B cell (primary cell): Measurements from ENCODE around the gene GATA5. TPM values are rescaled to one million over a fixed set of nuclear protein-coding genes. Genes with fewer than 3 reads are reported as not detected.

Experiments used
- ATAC-seq: fragments of 200-7000 bp; cut with Tn5 transposase; one replicate; pipeline ENCODE4 v1.10.0; 2021; ENCODE audit warnings: low read depth, mild to moderate bottlenecking, moderate number of reproducible peaks, moderate library complexity
- CTCF ChIA-PET: fragments of 350-600 bp; sonication (Branson Sonifier 250); formaldehyde crosslinking; loops from one replicate; lab custom pipeline; 2021; ENCODE audit warnings: antibody characterized with exemption, inconsistent platforms; lab: Charles Lee
- POLR2A ChIA-PET: fragments of 350-600 bp; sonication (Branson Sonifier 250); formaldehyde crosslinking; loops from one replicate; lab custom pipeline; 2021; ENCODE audit warnings: antibody characterized with exemption; lab: Charles Lee
- DNase-seq: peaks from one replicate; pipeline ENCODE4 v3.0.0; 2013
- H2AFZ ChIP-seq: 2 replicates; pipeline ENCODE4 v1.6.1; 2012; ENCODE audit warnings: mild to moderate bottlenecking, low read depth, low read length; ENCODE audit not compliant: insufficient read depth, poor library complexity, severe bottlenecking
- H3K27ac ChIP-seq, 2 donors: 1 replicate in 1 of 2; 2 replicates in 1 of 2; pipeline ENCODE4 v1.5.1; 2012 to 2013; ENCODE audit warnings: low read length in 2 of 2, mild to moderate bottlenecking in 2 of 2, moderate library complexity in 1 of 2
- H3K27me3 ChIP-seq, 4 experiments: fragments of 200-600 bp in 1 of 4; sonication (generic) in 1 of 4; replicated peaks in 1 of 4; 1 replicate in 2 of 4; 2 replicates in 2 of 4; pipeline versions ENCODE4 v1.6.1 to v1.7.0; 2013 to 2016; ENCODE audit warnings: low read length in 3 of 4, mild to moderate bottlenecking in 2 of 4, mixed read lengths in 1 of 4, moderate library complexity in 1 of 4; ENCODE audit not compliant: insufficient read depth in 4 of 4, control insufficient read depth in 3 of 4; ENCODE audit errors: control extremely low read depth in 1 of 4
- H3K36me3 ChIP-seq, 2 experiments: replicated peaks in 1 of 2; 1 replicate in 1 of 2; 2 replicates in 1 of 2; pipeline versions ENCODE4 v1.6.1 to v1.7.1; 2013; ENCODE audit warnings: low read length in 1 of 2; ENCODE audit not compliant: insufficient read depth in 2 of 2, control insufficient read depth in 1 of 2; ENCODE audit errors: control extremely low read depth in 1 of 2, extremely low read depth in 1 of 2
- H3K4me1 ChIP-seq, 2 donors: fragments of 200-600 bp in 1 of 2; sonication (generic) in 1 of 2; 1 replicate in 1 of 2; 2 replicates in 1 of 2; pipeline versions ENCODE4 v1.5.1 to v1.6.1; 2013 to 2017; ENCODE audit warnings: low read length in 2 of 2; ENCODE audit not compliant: control insufficient read depth in 2 of 2, insufficient read depth in 2 of 2
- H3K4me2 ChIP-seq: replicated peaks from 2 replicates; pipeline ENCODE3; 2012; ENCODE audit warnings: mild to moderate bottlenecking, low read depth, low read length; ENCODE audit not compliant: poor library complexity, severe bottlenecking
- H3K4me3 ChIP-seq, 5 experiments: fragments of 200-600 bp in 1 of 5; sonication (generic) in 1 of 5; 1 replicate in 3 of 5; 2 replicates in 2 of 5; pipeline versions ENCODE4 v1.5.1 to v1.7.0; 2011 to 2016; ENCODE audit warnings: low read length in 4 of 5, mild to moderate bottlenecking in 4 of 5, low read depth in 2 of 5, control low read depth in 1 of 5, moderate library complexity in 1 of 5; ENCODE audit not compliant: insufficient read depth in 1 of 5; ENCODE audit errors: control extremely low read depth in 1 of 5, extremely low read depth in 1 of 5
- H3K79me2 ChIP-seq: fragments of 200-600 bp; sonication (generic); one replicate; pipeline ENCODE4 v1.6.0; 2016; ENCODE audit warnings: low read length; ENCODE audit not compliant: control insufficient read depth, insufficient read depth
- H3K9ac ChIP-seq: fragments of 200-600 bp; sonication (generic); 2 replicates; pipeline ENCODE4 v1.6.1; 2017; ENCODE audit warnings: mild to moderate bottlenecking, low read length, moderate library complexity
- H3K9me3 ChIP-seq, 3 donors: one replicate each; pipeline versions ENCODE4 v1.6.1 to v1.7.1; 2013; ENCODE audit warnings: low read length in 2 of 3; ENCODE audit not compliant: control insufficient read depth in 2 of 3, insufficient read depth in 1 of 3; ENCODE audit errors: control extremely low read depth in 1 of 3
- H4K20me1 ChIP-seq: 2 replicates; pipeline ENCODE4 v1.6.0; 2012; ENCODE audit warnings: mild to moderate bottlenecking, low read length; ENCODE audit not compliant: insufficient read depth, control insufficient read depth, poor library complexity, severe bottlenecking
- H3K27ac Mint-ChIP-seq: one replicate; pipeline ENCODE4 v1.8.0; 2021; ENCODE audit warnings: mixed read lengths
- H3K27me3 Mint-ChIP-seq: one replicate; pipeline ENCODE4 v1.8.0; 2021; ENCODE audit warnings: mixed read lengths
- H3K4me1 Mint-ChIP-seq: one replicate; pipeline ENCODE4 v1.8.0; 2021; ENCODE audit warnings: mixed read lengths
- H3K4me3 Mint-ChIP-seq: one replicate; pipeline ENCODE4 v1.8.0; 2021; ENCODE audit warnings: mixed read lengths
- H3K9me3 Mint-ChIP-seq: one replicate; pipeline ENCODE4 v1.8.0; 2022; ENCODE audit warnings: mixed read lengths; ENCODE audit not compliant: insufficient read depth
- CTCF ChIP-seq: fragments of 200-600 bp; IDR thresholded peaks from one replicate; pipeline ENCODE4 v1.8.0; 2022; ENCODE audit warnings: antibody characterized with exemption, mild to moderate bottlenecking
- EZH2 ChIP-seq: IDR thresholded peaks from 2 replicates; pipeline ENCODE4 v1.6.1; 2012; ENCODE audit warnings: borderline replicate concordance, low read depth, mild to moderate bottlenecking, moderate library complexity, low read length; ENCODE audit not compliant: insufficient read depth, poor library complexity, severe bottlenecking
- WGBS: methylation state at CpG from one replicate; pipeline ENCODE4 v1.1.5; 2013; ENCODE audit warnings: missing lambda C conversion rate; ENCODE audit not compliant: insufficient coverage; 5-methylcytosine and 5-hydroxymethylcytosine counted together
- intact Hi-C: fragments of 100-400 bp; cut with micrococcal nuclease; formaldehyde crosslinking; loops from one replicate; pipeline ENCODE4 v1.10.0; 2022
- polyA plus RNA-seq: library from polyadenylated mRNA; depleted of rRNA; stranded (reverse); fragments of >200 nt; gene quantifications from 2 replicates; pipeline ENCODE4 v1.2.3, GENCODE V29; 2012
- total RNA-seq, 2 donors: library from RNA; stranded (reverse); fragments of 120-200 nt in 1 of 2; gene quantifications; 1 replicate in 1 of 2; 2 replicates in 1 of 2; pipeline versions ENCODE4 v1.2.3 to v1.2.4, GENCODE V29; 2013 to 2022

The GATA5 gene
- total and polyA plus RNA-seq, 2 donors (not counting 1 experiment from before 2014, with no cell fraction given), result not detected

- Mint-ChIP-seq H3K27ac (peak overlapping the region; percentile 34), H3K4me1 (peaks cover 42% of the 10 kb centered on the region), H3K27me3 (peaks cover 3% of the 10 kb centered on the region), H3K9me3 (peaks cover 4% of the 10 kb centered on the region), H3K4me3 (peak overlapping the region; percentile 15)
- Histone ChIP-seq H3K27ac (no peak overlapping the region), H3K9ac (no peak overlapping the region), H3K79me2 (no peaks in the 10 kb centered on the region), H2AFZ (peak overlapping the region; percentile 3), H3K4me3 (no peak overlapping the region), H3K27me3 (peaks cover 0 to 5% (median 0%) of the 10 kb centered on the region in 4 experiments), H4K20me1 (no peaks in the 10 kb centered on the region), H3K9me3 (peaks cover 0 to 4% (median 0%) of the 10 kb centered on the region in 3 donors), H3K4me1 (peaks cover 34 to 50% of the 10 kb centered on the region in 2 donors), H3K36me3 (no peaks in the 10 kb centered on the region), H3K4me2 (peak overlapping the region; percentile 31)
- TF ChIP-seq EZH2, result no peak
- TF ChIP-seq CTCF, result no peak
- intact Hi-C loops, result loop anchor here (1.0 to 5.0 kb wide), 5 partner anchors 103 to 309 kb away; partner anchors contain the start of gene ADRM1
- no peak for ATAC-seq
- WGBS, result 64% methylated on average over 14 of the region's 21 CpGs
- ChIA-PET CTCF (interaction anchor here (0.8 to 2.1 kb wide), 27 partner anchors 8 to 488 kb away, joined by 3 to 65 read pairs (median 4); partner anchors contain the start of genes LAMA5, MRGBP, OGFR and SLCO4A1), POLR2A (interaction anchor here (0.6 to 1.4 kb wide), 8 partner anchors 52 to 1136 kb away, joined by 3 to 9 read pairs (median 4); no protein-coding TSS in a partner anchor)
- DNase-seq, result no peak
Measured at GRCh38 chr20:62499758-62500236, 24.0 kb upstream of the GATA5 start.

- intact Hi-C loops, result no loop called here
- POLR2A ChIA-PET, result interaction anchor here (0.7 to 1.4 kb wide), 2 partner anchors 53 to 114 kb away, joined by 3 to 5 read pairs; no protein-coding TSS in a partner anchor
- no peak overlapping the region for H3K27ac Mint-ChIP-seq
- no peaks in the 10 kb centered on the region for H3K36me3 ChIP-seq
- WGBS, result 92% methylated on average over 5 of the region's 6 CpGs
- H3K4me1 ChIP-seq, result peaks cover 43 to 59% of the 10 kb centered on the region in 2 donors
- ATAC-seq (no peak), DNase-seq (no peak)
- H3K9ac ChIP-seq, result no peak overlapping the region
- no peak overlapping the region for H3K4me2 ChIP-seq
- no peak overlapping the region for H3K27ac ChIP-seq
- H3K4me3 Mint-ChIP-seq, result no peak overlapping the region
- peaks cover 0 to 4% (median 0%) of the 10 kb centered on the region in 3 donors for H3K9me3 ChIP-seq
- H3K4me1 Mint-ChIP-seq, result peaks cover 51% of the 10 kb centered on the region
- H3K79me2 ChIP-seq, result no peaks in the 10 kb centered on the region
- H4K20me1 ChIP-seq, result no peaks in the 10 kb centered on the region
- peaks cover 0 to 5% (median 0%) of the 10 kb centered on the region in 4 experiments for H3K27me3 ChIP-seq
- no peaks in the 10 kb centered on the region for H3K9me3 Mint-ChIP-seq
- no peak overlapping the region for H3K4me3 ChIP-seq
- no peak overlapping the region for H2AFZ ChIP-seq
- H3K27me3 Mint-ChIP-seq, result peaks cover 3% of the 10 kb centered on the region
- CTCF ChIA-PET, result interaction anchor here (1.0 to 2.1 kb wide), 8 partner anchors 112 to 488 kb away, joined by 3 to 65 read pairs (median 11); partner anchors contain the start of gene MRGBP
- TF ChIP-seq EZH2 (no peak), CTCF (no peak)
Measured at GRCh38 chr20:62498874-62499273, 23.1 kb upstream of the GATA5 start.
